ENCODE measurements around the gene DOP1A. TPM values are rescaled to one million over a fixed set of nuclear protein-coding genes. Genes with fewer than 3 reads are reported as not detected.
A peak's percentile ranks its signal among the peaks of the same experiment; 100 is the strongest.

DOP1A gene
- total and polyA plus RNA-seq, 2 of the 13 experiments (the other 11 are each of a cell fraction or from before 2014, with no cell fraction given) = 5.2 to 16.7 TPM

DNA sequence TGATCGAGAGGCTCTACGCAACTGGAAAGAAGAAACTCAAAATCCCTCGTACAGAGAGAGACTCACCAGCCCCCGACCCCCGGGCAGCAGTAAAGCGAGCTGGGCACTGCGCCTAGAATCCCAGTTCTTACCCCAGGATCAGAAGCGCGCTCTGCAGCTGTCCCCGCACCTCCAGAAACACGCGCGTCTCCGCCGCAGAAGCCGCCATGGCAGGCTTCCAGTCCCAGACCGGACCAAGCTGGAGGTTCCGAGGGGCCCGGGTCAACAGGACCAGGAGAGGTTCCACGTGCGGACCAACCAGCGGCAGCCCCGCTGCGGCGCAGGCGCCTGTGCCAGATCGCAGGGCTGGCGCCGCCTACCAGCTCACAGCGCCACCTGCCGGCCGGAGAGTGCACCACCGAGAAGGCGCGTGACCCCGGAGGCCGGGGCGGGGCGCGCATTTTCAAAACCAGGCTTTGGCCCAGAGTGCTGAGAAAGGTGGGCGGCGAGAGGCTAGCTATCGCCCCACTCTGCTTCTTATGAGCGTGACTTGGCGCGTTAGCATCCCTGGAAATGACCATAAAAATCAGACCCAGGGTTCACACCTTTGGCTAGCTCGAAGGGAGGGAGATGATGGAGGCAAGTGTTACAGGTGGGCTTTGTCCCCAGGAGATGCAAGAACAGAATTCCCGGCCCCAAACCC lies 1.8 kb upstream of the DOP1A start, which contains the start of gene UBE3D (continued):
- TF ChIP-seq, protein P1, sequence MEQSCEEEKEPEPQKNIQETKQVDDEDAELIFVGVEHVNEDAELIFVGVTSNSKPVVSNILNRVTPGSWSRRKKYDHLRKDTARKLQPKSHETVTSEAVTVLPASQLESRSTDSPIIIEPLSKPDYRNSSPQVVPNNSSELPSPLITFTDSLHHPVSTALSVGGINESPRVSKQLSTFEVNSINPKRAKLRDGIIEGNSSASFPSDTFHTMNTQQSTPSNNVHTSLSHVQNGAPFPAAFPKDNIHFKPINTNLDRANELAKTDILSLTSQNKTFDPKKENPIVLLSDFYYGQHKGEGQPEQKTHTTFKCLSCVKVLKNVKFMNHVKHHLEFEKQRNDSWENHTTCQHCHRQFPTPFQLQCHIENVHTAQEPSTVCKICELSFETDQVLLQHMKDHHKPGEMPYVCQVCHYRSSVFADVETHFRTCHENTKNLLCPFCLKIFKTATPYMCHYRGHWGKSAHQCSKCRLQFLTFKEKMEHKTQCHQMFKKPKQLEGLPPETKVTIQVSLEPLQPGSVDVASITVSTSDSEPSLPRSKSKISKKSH (CRISPR knock-in tag; IDR thresholded peaks at IDR 0.05; ENCODE audit: borderline replicate concordance) = peak; percentile 90; the same call in 1 of the 2 replicates
- no peak for TF ChIP-seq ZNF672 (CRISPR knock-in tag; IDR thresholded peaks at IDR 0.05)
- TF ChIP-seq ATF1 (CRISPR knock-in tag; IDR thresholded peaks at IDR 0.05) = no peak
- peak; percentile 88 for TF ChIP-seq GABPB1 (CRISPR knock-in tag; IDR thresholded peaks at IDR 0.05)
- TF ChIP-seq, protein P2, sequence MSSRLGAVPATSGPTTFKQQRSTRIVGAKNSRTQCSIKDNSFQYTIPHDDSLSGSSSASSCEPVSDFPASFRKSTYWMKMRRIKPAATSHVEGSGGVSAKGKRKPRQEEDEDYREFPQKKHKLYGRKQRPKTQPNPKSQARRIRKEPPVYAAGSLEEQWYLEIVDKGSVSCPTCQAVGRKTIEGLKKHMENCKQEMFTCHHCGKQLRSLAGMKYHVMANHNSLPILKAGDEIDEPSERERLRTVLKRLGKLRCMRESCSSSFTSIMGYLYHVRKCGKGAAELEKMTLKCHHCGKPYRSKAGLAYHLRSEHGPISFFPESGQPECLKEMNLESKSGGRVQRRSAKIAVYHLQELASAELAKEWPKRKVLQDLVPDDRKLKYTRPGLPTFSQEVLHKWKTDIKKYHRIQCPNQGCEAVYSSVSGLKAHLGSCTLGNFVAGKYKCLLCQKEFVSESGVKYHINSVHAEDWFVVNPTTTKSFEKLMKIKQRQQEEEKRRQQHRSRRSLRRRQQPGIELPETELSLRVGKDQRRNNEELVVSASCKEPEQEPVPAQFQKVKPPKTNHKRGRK (CRISPR knock-in tag; IDR thresholded peaks at IDR 0.05) = no peak
- peak; percentile 72 for TF ChIP-seq SALL2 (CRISPR knock-in tag; IDR thresholded peaks at IDR 0.05)
- TF ChIP-seq ZNF451 (CRISPR knock-in tag; IDR thresholded peaks at IDR 0.05) = 0 out of 2 replicates have a peak, but pooled peaks have one; percentile 56
- TF ChIP-seq SAP130 (CRISPR knock-in tag; IDR thresholded peaks at IDR 0.05; ENCODE audit: low read depth) = peak; percentile 93
- TF ChIP-seq, protein P3, sequence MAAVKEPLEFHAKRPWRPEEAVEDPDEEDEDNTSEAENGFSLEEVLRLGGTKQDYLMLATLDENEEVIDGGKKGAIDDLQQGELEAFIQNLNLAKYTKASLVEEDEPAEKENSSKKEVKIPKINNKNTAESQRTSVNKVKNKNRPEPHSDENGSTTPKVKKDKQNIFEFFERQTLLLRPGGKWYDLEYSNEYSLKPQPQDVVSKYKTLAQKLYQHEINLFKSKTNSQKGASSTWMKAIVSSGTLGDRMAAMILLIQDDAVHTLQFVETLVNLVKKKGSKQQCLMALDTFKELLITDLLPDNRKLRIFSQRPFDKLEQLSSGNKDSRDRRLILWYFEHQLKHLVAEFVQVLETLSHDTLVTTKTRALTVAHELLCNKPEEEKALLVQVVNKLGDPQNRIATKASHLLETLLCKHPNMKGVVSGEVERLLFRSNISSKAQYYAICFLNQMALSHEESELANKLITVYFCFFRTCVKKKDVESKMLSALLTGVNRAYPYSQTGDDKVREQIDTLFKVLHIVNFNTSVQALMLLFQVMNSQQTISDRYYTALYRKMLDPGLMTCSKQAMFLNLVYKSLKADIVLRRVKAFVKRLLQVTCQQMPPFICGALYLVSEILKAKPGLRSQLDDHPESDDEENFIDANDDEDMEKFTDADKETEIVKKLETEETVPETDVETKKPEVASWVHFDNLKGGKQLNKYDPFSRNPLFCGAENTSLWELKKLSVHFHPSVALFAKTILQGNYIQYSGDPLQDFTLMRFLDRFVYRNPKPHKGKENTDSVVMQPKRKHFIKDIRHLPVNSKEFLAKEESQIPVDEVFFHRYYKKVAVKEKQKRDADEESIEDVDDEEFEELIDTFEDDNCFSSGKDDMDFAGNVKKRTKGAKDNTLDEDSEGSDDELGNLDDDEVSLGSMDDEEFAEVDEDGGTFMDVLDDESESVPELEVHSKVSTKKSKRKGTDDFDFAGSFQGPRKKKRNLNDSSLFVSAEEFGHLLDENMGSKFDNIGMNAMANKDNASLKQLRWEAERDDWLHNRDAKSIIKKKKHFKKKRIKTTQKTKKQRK (IDR thresholded peaks at IDR 0.05; ENCODE audit: low read length) = no peak
- TF ChIP-seq ELF4 (CRISPR knock-in tag; IDR thresholded peaks at IDR 0.05; ENCODE audit: borderline replicate concordance) = no peak
- TF ChIP-seq CREB1 (IDR thresholded peaks at IDR 0.05) = no peak
- peak; percentile 57; the same call in 1 of the 2 replicates for TF ChIP-seq CREB1 (CRISPR knock-in tag; IDR thresholded peaks at IDR 0.05)
- TF ChIP-seq, protein P4, sequence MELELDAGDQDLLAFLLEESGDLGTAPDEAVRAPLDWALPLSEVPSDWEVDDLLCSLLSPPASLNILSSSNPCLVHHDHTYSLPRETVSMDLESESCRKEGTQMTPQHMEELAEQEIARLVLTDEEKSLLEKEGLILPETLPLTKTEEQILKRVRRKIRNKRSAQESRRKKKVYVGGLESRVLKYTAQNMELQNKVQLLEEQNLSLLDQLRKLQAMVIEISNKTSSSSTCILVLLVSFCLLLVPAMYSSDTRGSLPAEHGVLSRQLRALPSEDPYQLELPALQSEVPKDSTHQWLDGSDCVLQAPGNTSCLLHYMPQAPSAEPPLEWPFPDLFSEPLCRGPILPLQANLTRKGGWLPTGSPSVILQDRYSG (CRISPR knock-in tag; IDR thresholded peaks at IDR 0.05) = no peak
- TF ChIP-seq, protein P5, sequence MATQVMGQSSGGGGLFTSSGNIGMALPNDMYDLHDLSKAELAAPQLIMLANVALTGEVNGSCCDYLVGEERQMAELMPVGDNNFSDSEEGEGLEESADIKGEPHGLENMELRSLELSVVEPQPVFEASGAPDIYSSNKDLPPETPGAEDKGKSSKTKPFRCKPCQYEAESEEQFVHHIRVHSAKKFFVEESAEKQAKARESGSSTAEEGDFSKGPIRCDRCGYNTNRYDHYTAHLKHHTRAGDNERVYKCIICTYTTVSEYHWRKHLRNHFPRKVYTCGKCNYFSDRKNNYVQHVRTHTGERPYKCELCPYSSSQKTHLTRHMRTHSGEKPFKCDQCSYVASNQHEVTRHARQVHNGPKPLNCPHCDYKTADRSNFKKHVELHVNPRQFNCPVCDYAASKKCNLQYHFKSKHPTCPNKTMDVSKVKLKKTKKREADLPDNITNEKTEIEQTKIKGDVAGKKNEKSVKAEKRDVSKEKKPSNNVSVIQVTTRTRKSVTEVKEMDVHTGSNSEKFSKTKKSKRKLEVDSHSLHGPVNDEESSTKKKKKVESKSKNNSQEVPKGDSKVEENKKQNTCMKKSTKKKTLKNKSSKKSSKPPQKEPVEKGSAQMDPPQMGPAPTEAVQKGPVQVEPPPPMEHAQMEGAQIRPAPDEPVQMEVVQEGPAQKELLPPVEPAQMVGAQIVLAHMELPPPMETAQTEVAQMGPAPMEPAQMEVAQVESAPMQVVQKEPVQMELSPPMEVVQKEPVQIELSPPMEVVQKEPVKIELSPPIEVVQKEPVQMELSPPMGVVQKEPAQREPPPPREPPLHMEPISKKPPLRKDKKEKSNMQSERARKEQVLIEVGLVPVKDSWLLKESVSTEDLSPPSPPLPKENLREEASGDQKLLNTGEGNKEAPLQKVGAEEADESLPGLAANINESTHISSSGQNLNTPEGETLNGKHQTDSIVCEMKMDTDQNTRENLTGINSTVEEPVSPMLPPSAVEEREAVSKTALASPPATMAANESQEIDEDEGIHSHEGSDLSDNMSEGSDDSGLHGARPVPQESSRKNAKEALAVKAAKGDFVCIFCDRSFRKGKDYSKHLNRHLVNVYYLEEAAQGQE (IDR thresholded peaks at IDR 0.05; ENCODE audit: borderline replicate concordance in 1 of 2, low read depth in 1 of 2, low read length in 2 of 2) = peak in 1 of 2 experiments; percentile 26; a peak in 1 of 4 replicates
- TF ChIP-seq ZSCAN30 (CRISPR knock-in tag; IDR thresholded peaks at IDR 0.05) = 0 out of 2 replicates have a peak, but pooled peaks have one; percentile 28
